ENCODE results near the gene PDE7B.

PDE7B gene

GRCh38 chr6:136083540-136083939, 232.0 kb downstream of the PDE7B start:
- no peaks in the 10 kb centered on the region for H3K9me3 ChIP-seq (ENCODE audit: control insufficient read depth, insufficient read depth, low read depth, low read length)
- H3K4me1 ChIP-seq (ENCODE audit: control insufficient read depth, insufficient read depth, low read length): peaks cover 4% of the 10 kb centered on the region; the same call in 1 of the 2 replicates
- CTCF ChIA-PET: interaction anchor here (1.0 to 1.1 kb wide), 2 partner anchors 27 to 143 kb away, joined by 3 to 9 read pairs; no protein-coding TSS in a partner anchor
- no peak overlapping the region for H3K4me3 ChIP-seq (ENCODE audit: low read depth, low read length)
- TF ChIP-seq, protein P1, sequence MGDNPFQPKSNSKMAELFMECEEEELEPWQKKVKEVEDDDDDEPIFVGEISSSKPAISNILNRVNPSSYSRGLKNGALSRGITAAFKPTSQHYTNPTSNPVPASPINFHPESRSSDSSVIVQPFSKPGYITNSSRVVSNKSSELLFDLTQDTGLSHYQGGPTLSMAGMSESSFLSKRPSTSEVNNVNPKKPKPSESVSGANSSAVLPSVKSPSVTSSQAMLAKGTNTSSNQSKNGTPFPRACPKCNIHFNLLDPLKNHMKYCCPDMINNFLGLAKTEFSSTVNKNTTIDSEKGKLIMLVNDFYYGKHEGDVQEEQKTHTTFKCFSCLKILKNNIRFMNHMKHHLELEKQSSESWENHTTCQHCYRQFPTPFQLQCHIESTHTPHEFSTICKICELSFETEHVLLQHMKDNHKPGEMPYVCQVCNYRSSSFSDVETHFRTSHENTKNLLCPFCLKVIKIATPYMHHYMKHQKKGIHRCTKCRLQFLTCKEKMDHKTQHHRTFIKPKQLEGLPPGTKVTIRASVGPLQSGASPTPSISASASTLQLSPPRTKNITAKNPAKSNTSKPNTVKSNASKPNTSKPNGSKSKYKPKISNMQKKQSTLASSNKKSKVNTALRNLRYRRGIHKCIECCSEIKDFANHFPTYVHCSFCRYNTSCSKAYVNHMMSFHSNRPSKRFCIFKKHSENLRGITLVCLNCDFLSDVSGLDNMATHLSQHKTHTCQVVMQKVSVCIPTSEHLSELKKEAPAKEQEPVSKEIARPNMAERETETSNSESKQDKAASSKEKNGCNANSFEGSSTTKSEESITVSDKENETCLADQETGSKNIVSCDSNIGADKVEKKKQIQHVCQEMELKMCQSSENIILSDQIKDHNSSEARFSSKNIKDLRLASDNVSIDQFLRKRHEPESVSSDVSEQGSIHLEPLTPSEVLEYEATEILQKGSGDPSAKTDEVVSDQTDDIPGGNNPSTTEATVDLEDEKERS (tag by site-specific recombination; IDR thresholded peaks at IDR 0.05): no peak
- TF ChIP-seq ZBTB48 (tag by site-specific recombination; IDR thresholded peaks at IDR 0.05) (no peak), ZNF223 (tag by site-specific recombination; IDR thresholded peaks at IDR 0.05) (no peak)
- no peaks in the 10 kb centered on the region for H3K36me3 ChIP-seq (ENCODE audit: control insufficient read depth in 2 of 2, insufficient read depth in 1 of 2, low read length in 2 of 2)
- H3K27ac ChIP-seq (ENCODE audit: extremely low read depth, low read depth, low read length): no peak overlapping the region
- POLR2A ChIA-PET: no interaction called here

DNA sequence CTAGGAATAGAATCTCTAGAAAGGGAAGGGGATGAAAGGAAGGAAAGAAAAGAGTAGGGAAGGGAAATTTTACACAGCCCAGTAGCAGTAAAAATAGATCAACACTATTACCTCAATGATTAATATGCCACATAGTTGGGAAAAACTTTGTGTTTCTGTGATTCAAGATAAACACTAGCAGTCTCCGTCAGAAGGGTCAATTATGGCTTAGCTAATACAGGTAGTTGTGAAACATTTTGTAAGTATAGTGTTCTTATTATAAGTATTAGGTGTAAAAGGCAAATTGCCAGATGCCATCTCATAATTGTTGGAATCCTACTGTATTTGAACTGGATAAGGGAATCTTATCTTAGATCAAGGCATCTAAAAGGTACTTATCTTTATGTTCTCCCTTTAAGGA, 232.9 kb downstream of the PDE7B start:
- no peak overlapping the region for H3K4me3 ChIP-seq (ENCODE audit: low read depth, low read length)
- CTCF ChIA-PET: no interaction called here

More for the DNA sequence above, 232.9 kb downstream of the PDE7B start:
- TF ChIP-seq ZNF23 (tag by site-specific recombination; IDR thresholded peaks at IDR 0.05; ENCODE audit: borderline replicate concordance) (no peak), ZNF555 (tag by site-specific recombination; conservative IDR thresholded peaks at IDR 0.05) (no peak), ZFP3 (tag by site-specific recombination; IDR thresholded peaks at IDR 0.05; ENCODE audit: low read depth) (no peak), GFI1B (tag by site-specific recombination; IDR thresholded peaks at IDR 0.05) (no peak), ZBTB44 (tag by site-specific recombination; IDR thresholded peaks at IDR 0.05) (no peak), ZNF677 (tag by site-specific recombination; IDR thresholded peaks at IDR 0.05) (no peak), ZNF132 (tag by site-specific recombination; IDR thresholded peaks at IDR 0.05; ENCODE audit: borderline replicate concordance) (no peak), SCRT1 (tag by site-specific recombination; IDR thresholded peaks at IDR 0.05; ENCODE audit: borderline replicate concordance) (no peak), ZNF513 (tag by site-specific recombination; IDR thresholded peaks at IDR 0.05) (no peak), ZNF274 (IDR thresholded peaks at IDR 0.05; ENCODE audit: low read length) (no peak), ZNF274 (tag by site-specific recombination; IDR thresholded peaks at IDR 0.05; ENCODE audit: borderline replicate concordance) (no peak), PRDM1 (tag by site-specific recombination; IDR thresholded peaks at IDR 0.05) (no peak), ZBTB6 (tag by site-specific recombination; IDR thresholded peaks at IDR 0.05) (no peak), ZNF843 (tag by site-specific recombination; IDR thresholded peaks at IDR 0.05) (no peak), ZSCAN4 (tag by site-specific recombination; IDR thresholded peaks at IDR 0.05) (no peak), ZNF561 (tag by site-specific recombination; IDR thresholded peaks at IDR 0.05; ENCODE audit: borderline replicate concordance) (no peak), ZSCAN23 (tag by site-specific recombination; IDR thresholded peaks at IDR 0.05) (no peak)
- TF ChIP-seq, protein P2, sequence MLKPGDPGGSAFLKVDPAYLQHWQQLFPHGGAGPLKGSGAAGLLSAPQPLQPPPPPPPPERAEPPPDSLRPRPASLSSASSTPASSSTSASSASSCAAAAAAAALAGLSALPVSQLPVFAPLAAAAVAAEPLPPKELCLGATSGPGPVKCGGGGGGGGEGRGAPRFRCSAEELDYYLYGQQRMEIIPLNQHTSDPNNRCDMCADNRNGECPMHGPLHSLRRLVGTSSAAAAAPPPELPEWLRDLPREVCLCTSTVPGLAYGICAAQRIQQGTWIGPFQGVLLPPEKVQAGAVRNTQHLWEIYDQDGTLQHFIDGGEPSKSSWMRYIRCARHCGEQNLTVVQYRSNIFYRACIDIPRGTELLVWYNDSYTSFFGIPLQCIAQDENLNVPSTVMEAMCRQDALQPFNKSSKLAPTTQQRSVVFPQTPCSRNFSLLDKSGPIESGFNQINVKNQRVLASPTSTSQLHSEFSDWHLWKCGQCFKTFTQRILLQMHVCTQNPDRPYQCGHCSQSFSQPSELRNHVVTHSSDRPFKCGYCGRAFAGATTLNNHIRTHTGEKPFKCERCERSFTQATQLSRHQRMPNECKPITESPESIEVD (tag by site-specific recombination; IDR thresholded peaks at IDR 0.05): no peak
- Histone ChIP-seq H3K36me3 (ENCODE audit: control insufficient read depth in 2 of 2, insufficient read depth in 1 of 2, low read length in 2 of 2) (no peaks in the 10 kb centered on the region), H3K9me3 (ENCODE audit: control insufficient read depth, insufficient read depth, low read depth, low read length) (no peaks in the 10 kb centered on the region), H3K4me1 (ENCODE audit: control insufficient read depth, insufficient read depth, low read length) (peaks cover 5% of the 10 kb centered on the region; the same call in 1 of the 2 replicates), H3K27ac (ENCODE audit: extremely low read depth, low read depth, low read length) (no peak overlapping the region)
- POLR2A ChIA-PET: no interaction called here

All from HEK293 (cell line).